CD4-positive, alpha-beta T cell treated with Interleukin-4 for 1 hour (primary cell): ENCODE data around the gene TMEM33.
A peak's percentile ranks its signal among the peaks of the same experiment; 100 is the strongest.

ENCODE experiments used
- DNase-seq, 2 donors: peaks; one replicate each; pipeline ENCODE4 v3.0.0-alpha.2; 2020 to 2022

The TMEM33 gene

GRCh38 chr4:41940834-41941233, 5.6 kb downstream of the TMEM33 start:
- no peak for DNase-seq

DNA sequence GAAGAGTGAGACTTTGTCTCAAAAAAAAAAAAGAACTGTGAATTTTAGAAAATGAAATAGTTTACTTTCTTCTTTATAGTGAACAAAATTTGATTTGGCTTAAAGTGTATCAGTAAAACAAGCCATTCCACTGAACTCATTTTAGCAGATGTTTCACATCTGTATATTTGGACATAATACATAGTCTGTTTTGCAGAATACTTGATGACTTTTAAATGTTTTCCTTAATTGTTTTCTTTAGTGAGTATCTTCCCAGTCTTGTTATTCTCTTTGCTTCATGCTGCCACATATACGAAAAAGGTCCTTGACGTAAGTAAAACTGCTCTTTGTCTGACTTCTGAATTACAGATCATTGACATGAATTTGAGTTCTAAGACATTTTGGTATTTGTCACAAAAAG, 8.3 kb downstream of the TMEM33 start:
- no peak for DNase-seq

- no peak for DNase-seq
These were observed 8.9 kb downstream of the TMEM33 start for GRCh38 chr4:41944089-41944488.

DNA sequence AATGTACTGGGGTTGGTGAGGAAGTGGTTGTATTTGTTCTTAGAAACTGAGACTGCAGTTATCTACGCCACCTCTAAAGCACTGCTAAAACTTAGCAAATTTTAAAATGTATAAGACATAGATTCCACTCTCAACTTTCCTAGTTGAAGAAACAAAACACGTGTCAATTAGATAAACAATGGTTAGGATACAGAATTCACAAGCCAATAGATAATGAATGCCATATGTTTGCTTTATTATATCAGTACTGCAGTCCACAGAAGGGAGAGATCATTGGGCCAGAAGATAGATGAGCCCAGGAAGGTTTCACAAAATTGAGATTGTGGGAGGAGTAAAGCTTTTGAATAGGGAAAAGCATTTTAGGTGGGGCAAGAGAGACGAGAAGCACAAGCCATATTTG, 14.3 kb downstream of the TMEM33 start:
- DNase-seq, result no peak

GRCh38 chr4:41957634-41958033, 22.4 kb downstream of the TMEM33 start:
- DNase-seq, result peak in 1 of 2 donors; percentile 34

DNA sequence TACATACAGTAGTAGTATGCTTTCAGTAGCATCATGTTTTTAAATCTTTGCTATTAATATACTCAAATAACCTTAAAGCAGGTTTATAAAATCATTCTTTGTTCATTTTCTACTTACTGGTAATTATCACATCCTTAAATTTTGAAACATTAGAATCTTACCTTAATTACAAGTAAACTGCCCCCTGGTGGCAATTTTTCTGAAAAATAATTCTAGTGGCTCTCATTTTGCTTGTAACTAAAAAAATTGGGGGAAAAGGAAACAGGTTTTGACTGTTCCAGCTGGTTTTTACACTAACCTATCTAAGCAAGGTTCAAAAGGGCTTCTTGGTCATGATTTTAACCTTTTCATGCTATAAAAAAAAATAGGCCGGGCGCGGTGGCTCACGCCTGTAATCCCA, 27.9 kb downstream of the TMEM33 start:
- peak in 1 of 2 donors; percentile 25 for DNase-seq

DNA sequence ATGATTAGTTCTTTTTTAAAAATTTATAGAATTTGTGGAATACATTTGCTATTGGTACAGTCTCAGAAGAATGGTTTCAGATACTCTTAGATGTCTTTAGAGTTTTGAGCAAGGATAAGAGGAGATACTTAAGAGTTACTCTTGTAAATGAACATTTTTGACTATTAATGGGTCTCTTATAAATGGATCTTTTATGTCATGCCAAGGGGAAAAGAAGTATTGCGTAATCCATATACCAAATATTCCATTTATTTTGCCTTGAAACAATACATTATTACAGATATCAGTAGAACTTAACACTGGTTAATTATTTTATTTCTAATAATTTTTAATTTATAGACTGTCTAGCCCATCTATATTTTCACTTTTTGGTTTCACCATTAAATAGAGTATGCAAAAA, 29.2 kb downstream of the TMEM33 start:
- DNase-seq, result no peak

GRCh38 chr4:41967392-41967791, 32.2 kb downstream of the TMEM33 start:
- DNase-seq, result no peak

- no peak for DNase-seq
These were observed 34.4 kb downstream of the TMEM33 start for GRCh38 chr4:41969671-41970070.

DNA sequence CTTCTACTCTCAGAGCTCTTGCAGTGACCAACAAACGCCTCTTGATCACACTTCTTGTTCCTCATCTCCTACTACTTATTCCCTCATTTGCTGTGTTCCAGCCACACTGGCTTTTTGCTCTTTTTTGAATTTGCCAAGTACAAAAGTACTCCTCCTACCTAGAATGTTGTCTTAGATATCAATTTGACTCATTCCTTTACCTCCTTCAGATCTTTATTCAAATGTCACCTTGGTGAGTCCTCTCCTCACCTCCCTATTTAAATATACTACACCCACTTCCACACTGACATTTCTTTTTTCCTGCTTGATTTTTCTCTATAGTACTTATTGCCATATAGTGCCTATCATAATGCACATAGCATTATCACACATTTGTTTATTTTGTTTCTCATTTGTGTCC, 40.1 kb downstream of the TMEM33 start:
- no peak for DNase-seq

- DNase-seq, result no peak
These were observed 41.7 kb downstream of the TMEM33 start for GRCh38 chr4:41976775-41977516.

DNA sequence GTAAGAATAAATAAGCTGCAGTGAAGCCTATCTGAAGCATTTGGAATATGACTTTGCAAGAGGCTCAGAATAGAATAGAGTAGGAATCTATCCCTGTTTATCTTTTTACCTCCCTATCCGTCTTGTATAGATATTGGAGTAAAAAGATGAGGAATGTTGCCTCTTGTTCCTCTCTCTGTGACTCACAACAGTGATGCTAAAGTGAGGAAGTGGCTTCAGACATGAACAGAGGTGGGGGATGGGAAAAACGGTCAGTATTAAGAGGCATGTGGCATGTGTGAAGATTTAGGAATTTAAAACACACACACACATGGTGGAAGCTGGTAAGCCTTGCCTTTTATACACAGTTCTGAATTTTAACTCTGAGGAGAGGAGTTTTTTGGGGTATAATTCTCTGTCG, 42.5 kb downstream of the TMEM33 start:
- no peak for DNase-seq

DNA sequence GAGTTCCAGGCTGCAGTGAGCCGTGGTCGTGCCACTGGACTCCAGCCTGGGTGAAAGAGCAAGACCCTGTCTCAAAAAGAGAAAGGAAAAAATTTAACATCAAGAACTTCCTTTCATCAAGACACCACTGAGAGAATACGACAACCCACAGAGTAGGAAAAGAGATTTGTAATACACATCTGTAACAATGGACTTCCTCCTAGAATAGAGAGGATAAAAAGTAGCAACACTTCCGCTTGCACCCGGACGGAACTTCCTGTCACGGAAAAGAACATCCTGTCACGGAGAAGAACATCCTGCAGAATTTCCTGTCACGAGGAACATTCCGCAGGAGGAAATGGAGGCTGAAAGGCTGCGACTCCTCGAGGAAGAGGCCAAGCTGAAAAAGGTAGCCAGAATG, 46.2 kb downstream of the TMEM33 start, which contains the start of gene DCAF4L1:
Gene DCAF4L1 (plus strand): TSS at position 301 of the 400 bp plus-strand sequence. CDS start 37 bp downstream, at position 338.
- no peak for DNase-seq

GRCh38 chr4:41982716-41983115, 47.5 kb downstream of the TMEM33 start:
- DNase-seq, result no peak

DNA sequence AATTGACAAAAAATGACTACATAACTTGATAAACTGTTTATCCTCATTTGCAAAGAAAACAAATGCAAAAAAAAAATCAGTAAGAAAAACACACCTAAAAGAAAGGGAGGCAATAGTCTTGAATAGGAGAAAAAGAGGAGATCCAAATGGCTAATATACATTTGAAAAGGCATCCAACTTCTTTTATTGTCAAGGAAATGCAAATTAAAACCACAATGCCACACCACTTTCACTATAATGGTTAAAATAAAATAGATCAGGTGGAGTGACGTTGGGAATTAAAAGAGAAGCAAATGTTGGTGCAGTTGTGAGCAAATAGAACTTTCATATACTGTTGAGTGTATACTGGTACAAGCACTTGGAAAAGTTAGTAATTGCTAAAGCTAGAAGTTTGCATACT, 49.9 kb downstream of the TMEM33 start:
- DNase-seq, result no peak

DNA sequence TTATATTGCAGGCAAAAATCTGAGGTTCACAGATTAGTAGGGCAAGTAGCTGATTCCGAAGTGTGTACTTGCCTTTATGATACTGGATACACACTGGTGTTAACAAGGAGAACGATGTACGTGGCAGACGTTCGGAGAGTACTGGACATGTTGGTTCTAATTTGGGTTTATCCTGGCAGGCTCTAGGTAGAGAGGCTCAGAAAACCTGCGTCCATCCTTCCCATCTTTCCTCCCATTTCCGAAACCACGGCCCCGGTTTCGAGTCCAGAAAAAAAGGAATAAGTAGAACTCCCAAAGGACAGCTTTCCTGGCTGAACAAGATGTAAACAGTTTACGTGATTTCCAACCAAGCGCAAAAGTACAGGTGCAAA, 54.8 kb downstream of the TMEM33 start:
- no peak for DNase-seq

GRCh38 chr4:41990365-41991111, 55.3 kb downstream of the TMEM33 start, which contains the start of gene SLC30A9:
Gene SLC30A9 (plus strand): TSS chr4:41990530. CDS start chr4:41990652, 122 bp downstream.
- peak; percentile 95 to 96 for DNase-seq

DNA sequence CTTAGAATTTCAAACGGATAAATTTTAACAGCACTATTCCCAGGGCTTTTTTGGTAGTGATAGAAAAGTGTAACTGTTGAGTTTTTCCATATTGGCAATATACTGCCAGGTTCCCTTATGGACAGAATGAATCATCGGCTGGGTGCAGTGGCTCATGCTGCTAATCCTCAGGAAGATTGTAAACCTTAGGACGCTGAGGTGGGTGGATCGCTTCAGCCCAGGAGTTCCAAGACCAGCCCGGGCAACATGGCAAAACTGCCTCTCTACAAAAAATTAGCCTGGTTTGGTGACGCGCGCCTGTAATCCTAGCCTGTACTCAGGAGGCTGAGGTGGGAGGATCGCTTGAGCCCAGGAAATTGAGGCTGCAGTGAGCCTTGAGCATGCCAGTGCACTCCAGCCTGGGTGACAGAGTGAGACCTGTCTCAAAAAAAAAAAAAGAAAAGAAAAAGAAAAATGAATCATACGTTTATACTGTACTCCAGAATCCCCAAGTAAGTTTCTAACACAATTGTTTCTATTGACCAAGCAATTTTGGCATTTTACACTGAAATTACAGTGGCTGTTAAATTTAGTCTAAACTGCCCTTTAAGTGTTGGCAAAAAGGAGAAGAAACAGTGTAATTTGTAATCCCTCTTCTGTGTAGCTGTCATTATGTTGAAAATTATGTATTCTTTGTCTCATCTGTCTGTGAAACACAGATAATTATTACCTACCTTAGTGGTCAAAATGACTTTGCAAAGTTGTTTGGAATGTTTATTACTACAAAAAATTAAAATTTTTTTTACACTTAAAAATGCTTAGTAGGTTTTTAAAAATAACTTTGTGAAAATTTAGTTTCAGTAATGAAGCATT, 56.9 kb downstream of the TMEM33 start:
- no peak for DNase-seq

DNA sequence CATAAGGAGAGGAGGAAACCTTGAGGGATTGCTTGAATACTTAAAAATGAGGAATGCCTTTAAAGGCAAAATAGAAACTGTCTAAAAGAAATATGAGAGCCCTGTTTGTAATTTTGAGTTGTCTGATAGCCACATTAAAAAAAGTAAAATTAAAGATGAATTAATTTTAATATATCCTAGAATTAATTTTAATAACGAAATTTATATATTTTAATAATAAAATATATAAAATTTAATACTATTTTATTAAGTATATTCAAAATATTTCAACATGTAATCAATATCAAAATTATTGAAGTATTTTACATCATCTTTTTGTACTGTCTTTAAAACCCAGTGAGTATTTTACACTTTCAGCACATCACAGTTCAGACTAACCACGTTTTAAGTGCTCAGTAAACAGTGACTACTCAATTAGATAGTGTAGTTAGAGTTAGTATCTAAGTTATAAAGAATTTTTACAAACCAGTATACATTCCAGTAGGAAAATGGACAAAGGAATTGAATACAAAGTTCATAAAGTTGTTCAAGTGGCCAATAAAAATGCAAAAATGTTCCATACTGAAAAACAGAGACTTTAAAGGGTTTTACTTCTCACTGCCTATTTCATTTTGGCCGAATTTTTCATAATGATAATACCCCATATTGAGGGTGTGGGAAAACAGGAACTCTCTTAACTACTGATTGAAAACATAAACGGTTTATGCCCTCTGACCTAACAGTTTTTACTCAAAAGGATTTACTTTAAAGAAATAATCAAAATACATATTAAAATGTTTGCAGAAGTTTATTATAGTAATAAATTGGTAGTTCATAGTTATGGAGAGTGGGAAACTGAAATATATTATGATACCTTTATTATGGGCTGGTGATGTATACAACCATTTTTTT, 58.0 kb downstream of the TMEM33 start:
- no peak for DNase-seq

GRCh38 chr4:41994461-41994985, 59.3 kb downstream of the TMEM33 start:
- no peak for DNase-seq

GRCh38 chr4:41998019-41998418, 62.8 kb downstream of the TMEM33 start:
- no peak for DNase-seq

DNA sequence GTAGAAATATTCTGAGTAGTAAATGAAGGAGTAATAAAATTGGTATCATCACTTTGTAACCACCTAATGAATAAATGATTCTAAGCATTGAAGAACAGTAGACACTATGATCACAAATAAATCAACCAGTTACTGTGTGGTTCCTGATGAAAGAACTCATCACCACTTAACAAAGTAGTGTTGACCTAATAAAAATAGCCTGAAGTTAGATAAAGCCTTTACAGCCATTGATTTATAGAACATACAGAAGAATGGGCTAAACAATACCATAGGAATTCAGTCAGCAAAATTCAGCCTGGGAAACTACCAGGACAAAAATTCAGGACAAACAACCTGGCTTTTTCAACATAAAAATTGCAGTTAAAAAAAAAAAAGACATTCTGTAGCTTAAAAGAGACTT, 64.1 kb downstream of the TMEM33 start:
- no peak for DNase-seq
